Esophagus squamous epithelium (tissue), 5 donors: ENCODE data around the gene GRK2. TPM values are rescaled to one million over a fixed set of nuclear protein-coding genes. Genes with fewer than 3 reads are reported as not detected.

ENCODE experiments used
- DNase-seq: peaks from one replicate; lab custom pipeline; 2025; lab: John Stamatoyannopoulos, UW
- H3K27ac ChIP-seq, 4 donors: fragments of 200-600 bp; sonication (generic); one replicate each; pipeline ENCODE4 v1.5.1; 2016 to 2019; ENCODE audit warnings: mild to moderate bottlenecking in 1 of 4
- H3K27me3 ChIP-seq, 4 donors: fragments of 200-600 bp; sonication (generic); 1 replicate in 3 of 4; 2 replicates in 1 of 4; pipeline versions ENCODE4 v1.5.1 to v1.6.0; 2017 to 2021; ENCODE audit warnings: antibody characterized with exemption in 1 of 4
- H3K36me3 ChIP-seq, 3 donors: fragments of 200-600 bp; sonication (generic); one replicate each; pipeline ENCODE4 v1.5.1; 2016 to 2019
- H3K4me1 ChIP-seq, 3 donors: fragments of 200-600 bp; sonication (generic); one replicate each; pipeline ENCODE4 v1.5.1; 2017 to 2019
- H3K4me3 ChIP-seq, 4 donors: fragments of 200-600 bp; sonication (generic); 1 replicate in 3 of 4; 2 replicates in 1 of 4; pipeline ENCODE4 v1.5.1; 2016 to 2019; ENCODE audit warnings: mild to moderate bottlenecking in 2 of 4, moderate library complexity in 1 of 4
- H3K9me3 ChIP-seq, 3 donors: fragments of 200-600 bp; sonication (generic); one replicate each; pipeline ENCODE4 v1.5.1; 2016 to 2019
- CTCF ChIP-seq, 6 experiments: fragments of 450-650 bp in 4 of 6; fragments of 200-600 bp in 2 of 6; sonication (generic) in 2 of 6; IDR thresholded peaks; one replicate each; pipeline ENCODE4 v1.5.1; 2016 to 2019; ENCODE audit warnings: antibody characterized with exemption in 6 of 6, mild to moderate bottlenecking in 4 of 6, moderate library complexity in 4 of 6
- POLR2A ChIP-seq, 4 donors: fragments of 450-650 bp; IDR thresholded peaks; one replicate each; pipeline ENCODE4 v1.6.1; 2017; ENCODE audit warnings: antibody characterized with exemption in 4 of 4, mild to moderate bottlenecking in 4 of 4, moderate library complexity in 3 of 4
- WGBS, 2 donors: methylation state at CpG; one replicate each; pipeline ENCODE4 v1.1.5; 2018; 5-methylcytosine and 5-hydroxymethylcytosine counted together
- intact Hi-C: fragments of 100-400 bp; cut with DNase I; formaldehyde crosslinking; loops from one replicate; pipeline ENCODE4 v1.15.0; 2022
- total RNA-seq, 4 donors: library from RNA; depleted of rRNA; stranded (reverse); fragments of >200 nt; gene quantifications; one replicate each; pipeline ENCODE4 v1.1.0, GENCODE V29; 2016
- donor health status: DM: yes; HTN: yes; CAD: no.

The GRK2 gene
- total RNA-seq, 4 donors from 2014 or later = 54.1 to 93.2 (median 68.5) TPM

- Histone ChIP-seq H3K4me1 (peaks cover 47 to 78% (median 62%) of the 10 kb centered on the region in 3 donors), H3K27me3 (no peaks in the 10 kb centered on the region), H3K9me3 (peaks cover 0 to 9% (median 6%) of the 10 kb centered on the region in 3 donors), H3K36me3 (peaks cover 13 to 64% (median 21%) of the 10 kb centered on the region in 3 donors), H3K4me3 (peak overlapping the region in 3 of 4 donors; percentile 73 to 80 (median 73)), H3K27ac (peak overlapping the region; percentile 88 to 98 (median 94))
- WGBS, 2 donors = 60 to 71% methylated on average over 1 of the region's 7 CpGs
- intact Hi-C loops = no loop called here
- no peak for TF ChIP-seq CTCF (IDR thresholded peaks at IDR 0.05)
- no peak for DNase-seq
These were observed 24.5 kb downstream of the GRK2 start for GRCh38 chr11:67290801-67291200.

GRCh38 chr11:67291481-67292381 is 25.5 kb downstream of the GRK2 start:
- 88 to 91% methylated on average over 9 to 21 of the region's 33 CpGs for WGBS, 2 donors

GRCh38 chr11:67292671-67293070 is 26.4 kb downstream of the GRK2 start:
- WGBS, 2 donors = 31 to 36% methylated on average over 3 of the region's 3 CpGs
- intact Hi-C loops = no loop called here

More at GRCh38 chr11:67291481-67292381, 25.5 kb downstream of the GRK2 start:
- intact Hi-C loops = no loop called here
- H3K27me3 ChIP-seq = no peaks in the 10 kb centered on the region
- H3K27ac ChIP-seq = peak overlapping the region; percentile 44 to 96 (median 90)
- H3K9me3 ChIP-seq = peaks cover 0 to 12% (median 9%) of the 10 kb centered on the region in 3 donors
- peaks cover 5 to 64% (median 20%) of the 10 kb centered on the region in 3 donors for H3K36me3 ChIP-seq
- DNase-seq = no peak
- H3K4me1 ChIP-seq = peaks cover 47 to 69% (median 55%) of the 10 kb centered on the region in 3 donors
- TF ChIP-seq CTCF (IDR thresholded peaks at IDR 0.05) (no peak), POLR2A (IDR thresholded peaks at IDR 0.05) (no peak)
- no peak overlapping the region for H3K4me3 ChIP-seq

GRCh38 chr11:67293090-67293489 is 26.8 kb downstream of the GRK2 start:
- H3K4me1 ChIP-seq = peaks cover 35 to 55% (median 41%) of the 10 kb centered on the region in 3 donors
- WGBS, 2 donors = 10 to 16% methylated on average over 3 of the region's 3 CpGs

More at GRCh38 chr11:67292671-67293070, 26.4 kb downstream of the GRK2 start:
- H3K27ac ChIP-seq = peak overlapping the region; percentile 44 to 96 (median 90)
- peaks cover 5 to 67% (median 29%) of the 10 kb centered on the region in 3 donors for H3K36me3 ChIP-seq
- DNase-seq = no peak
- H3K27me3 ChIP-seq = no peaks in the 10 kb centered on the region
- no peak overlapping the region for H3K4me3 ChIP-seq
- peaks cover 0 to 12% (median 9%) of the 10 kb centered on the region in 3 donors for H3K9me3 ChIP-seq
- TF ChIP-seq POLR2A (IDR thresholded peaks at IDR 0.05) = no peak
- TF ChIP-seq CTCF (IDR thresholded peaks at IDR 0.05) = no peak
- H3K4me1 ChIP-seq = peaks cover 39 to 59% (median 45%) of the 10 kb centered on the region in 3 donors

More at GRCh38 chr11:67293090-67293489, 26.8 kb downstream of the GRK2 start:
- H3K27me3 ChIP-seq = no peaks in the 10 kb centered on the region
- H3K27ac ChIP-seq = peak overlapping the region; percentile 44 to 96 (median 90)
- H3K4me3 ChIP-seq = no peak overlapping the region
- intact Hi-C loops = no loop called here
- peaks cover 5 to 71% (median 29%) of the 10 kb centered on the region in 3 donors for H3K36me3 ChIP-seq
- TF ChIP-seq POLR2A (IDR thresholded peaks at IDR 0.05) = no peak
- TF ChIP-seq CTCF (IDR thresholded peaks at IDR 0.05) = peak in 1 of 6 experiments; percentile 4
- DNase-seq = no peak
- H3K9me3 ChIP-seq = peaks cover 0 to 12% (median 9%) of the 10 kb centered on the region in 3 donors
